GM12878 (cell line): Measurements from ENCODE around the gene EFNA2.

Experiments used
- CBX3 ChIP-seq: fragments of 200-600 bp; sonication (generic); IDR thresholded peaks from 2 replicates; pipeline ENCODE4 v1.6.1; 2016; ENCODE audit warnings: low read depth, borderline replicate concordance
- FOS ChIP-seq: IDR thresholded peaks from 3 replicates; pipeline ENCODE4 v1.6.1; 2011; ENCODE audit warnings: borderline replicate concordance; ENCODE audit not compliant: insufficient read length; ENCODE audit errors: extremely low read depth
- GATAD2B ChIP-seq: fragments of 450-650 bp; conservative IDR thresholded peaks from 2 replicates; pipeline ENCODE4 v1.6.1; 2017; ENCODE audit warnings: low read depth, mild to moderate bottlenecking, moderate library complexity
- HDAC6 ChIP-seq: fragments of 200-600 bp; sonication (generic); IDR thresholded peaks from one replicate; pipeline ENCODE4 v1.8.0; 2017; ENCODE audit warnings: antibody characterized with exemption; ENCODE audit not compliant: unreplicated experiment
- IKZF1 ChIP-seq: fragments of 450-650 bp; conservative IDR thresholded peaks from 2 replicates; pipeline ENCODE4 v1.6.1; 2017; ENCODE audit warnings: antibody characterized with exemption, mild to moderate bottlenecking
- JUND ChIP-seq: IDR thresholded peaks from 2 replicates; pipeline ENCODE4 v1.6.1; 2012; ENCODE audit warnings: low read depth, mild to moderate bottlenecking, low read length, improper control_type of control experiment, moderate library complexity
- MEF2A ChIP-seq: IDR thresholded peaks from 2 replicates; pipeline ENCODE4 v1.6.1; 2011; ENCODE audit warnings: low read depth, mild to moderate bottlenecking, low read length, moderate library complexity; ENCODE audit not compliant: insufficient read depth
- TF ChIP-seq, protein P1 (sequence below), 3 experiments: IDR thresholded peaks in 2 of 3; conservative IDR thresholded peaks in 1 of 3; 2 replicates each; pipeline ENCODE4 v1.5.1; 2011; ENCODE audit warnings: low read depth in 3 of 3, low read length in 3 of 3, mild to moderate bottlenecking in 3 of 3, control low read depth in 2 of 3, moderate library complexity in 2 of 3, inconsistent platforms in 1 of 3, mixed read lengths in 1 of 3; ENCODE audit not compliant: control insufficient read depth in 2 of 3, insufficient read depth in 1 of 3; ENCODE audit errors: extremely low read depth in 1 of 3
- TF ChIP-seq, protein P2 (sequence below): IDR thresholded peaks from 2 replicates; pipeline ENCODE4 v1.6.1; 2012; ENCODE audit warnings: low read depth, low read length, improper control_type of control experiment

DNA sequence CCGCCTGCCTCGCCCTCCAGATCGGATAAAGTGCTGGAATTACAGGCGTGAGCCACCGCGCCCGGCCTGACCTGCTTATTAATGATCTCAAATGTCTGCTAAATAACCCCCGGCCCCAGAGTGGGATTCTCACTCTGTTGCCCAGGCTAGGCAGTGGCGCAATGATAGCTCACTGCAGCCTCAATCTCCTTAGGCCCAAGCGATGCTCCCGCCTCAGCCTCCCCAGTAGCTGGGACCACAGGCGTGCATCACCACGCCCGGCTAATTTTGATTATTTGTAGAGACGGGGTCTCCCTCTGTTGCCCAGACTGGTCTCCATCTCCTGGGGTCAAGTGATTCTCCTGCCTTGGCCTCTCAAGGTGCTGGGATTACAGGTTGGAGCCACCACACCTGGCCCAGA, 44.7 kb upstream of the EFNA2 start:
- TF ChIP-seq GATAD2B (no peak), MEF2A (no peak), CBX3 (no peak), IKZF1 (no peak), HDAC6 (no peak), JUND (no peak), FOS (no peak)
- TF ChIP-seq, protein P1, sequence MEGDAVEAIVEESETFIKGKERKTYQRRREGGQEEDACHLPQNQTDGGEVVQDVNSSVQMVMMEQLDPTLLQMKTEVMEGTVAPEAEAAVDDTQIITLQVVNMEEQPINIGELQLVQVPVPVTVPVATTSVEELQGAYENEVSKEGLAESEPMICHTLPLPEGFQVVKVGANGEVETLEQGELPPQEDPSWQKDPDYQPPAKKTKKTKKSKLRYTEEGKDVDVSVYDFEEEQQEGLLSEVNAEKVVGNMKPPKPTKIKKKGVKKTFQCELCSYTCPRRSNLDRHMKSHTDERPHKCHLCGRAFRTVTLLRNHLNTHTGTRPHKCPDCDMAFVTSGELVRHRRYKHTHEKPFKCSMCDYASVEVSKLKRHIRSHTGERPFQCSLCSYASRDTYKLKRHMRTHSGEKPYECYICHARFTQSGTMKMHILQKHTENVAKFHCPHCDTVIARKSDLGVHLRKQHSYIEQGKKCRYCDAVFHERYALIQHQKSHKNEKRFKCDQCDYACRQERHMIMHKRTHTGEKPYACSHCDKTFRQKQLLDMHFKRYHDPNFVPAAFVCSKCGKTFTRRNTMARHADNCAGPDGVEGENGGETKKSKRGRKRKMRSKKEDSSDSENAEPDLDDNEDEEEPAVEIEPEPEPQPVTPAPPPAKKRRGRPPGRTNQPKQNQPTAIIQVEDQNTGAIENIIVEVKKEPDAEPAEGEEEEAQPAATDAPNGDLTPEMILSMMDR (IDR thresholded peaks at IDR 0.05 in 2 of 3, conservative IDR thresholded peaks at IDR 0.05 in 1 of 3; ENCODE audit: control insufficient read depth in 2 of 3, extremely low read depth in 1 of 3, insufficient read depth in 1 of 3, low read depth in 3 of 3, low read length in 3 of 3): no peak
- TF ChIP-seq, protein P2, sequence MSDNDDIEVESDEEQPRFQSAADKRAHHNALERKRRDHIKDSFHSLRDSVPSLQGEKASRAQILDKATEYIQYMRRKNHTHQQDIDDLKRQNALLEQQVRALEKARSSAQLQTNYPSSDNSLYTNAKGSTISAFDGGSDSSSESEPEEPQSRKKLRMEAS: no peak
